Measurements from ENCODE around the gene MYH9. TPM values are rescaled to one million over a fixed set of nuclear protein-coding genes. Genes with fewer than 3 reads are reported as not detected.

The MYH9 gene
- total RNA-seq, 1 donor from 2014 or later, result 1,511 TPM

GRCh38 chr22:36369004-36369921, 18.5 kb downstream of the MYH9 start:
- no peak for DNase-seq (ENCODE audit: low read depth, low spot score)

GRCh38 chr22:36368359-36368983, 19.3 kb downstream of the MYH9 start:
- peak; percentile 81 for DNase-seq (ENCODE audit: low read depth, low spot score)

- DNase-seq (ENCODE audit: low read depth, low spot score), result no peak
Measured at GRCh38 chr22:36367479-36367878, 20.3 kb downstream of the MYH9 start.

GRCh38 chr22:36367066-36367465, 20.7 kb downstream of the MYH9 start:
- DNase-seq (ENCODE audit: low read depth, low spot score), result no peak

GRCh38 chr22:36366291-36366708, 21.5 kb downstream of the MYH9 start:
- DNase-seq (ENCODE audit: low read depth, low spot score), result no peak

GRCh38 chr22:36365020-36365411, 22.8 kb downstream of the MYH9 start:
- peak; percentile 90 for DNase-seq (ENCODE audit: low read depth, low spot score)

GRCh38 chr22:36364255-36365019, 23.3 kb downstream of the MYH9 start:
- no peak for DNase-seq (ENCODE audit: low read depth, low spot score)

GRCh38 chr22:36363349-36363981, 24.3 kb downstream of the MYH9 start:
- DNase-seq (ENCODE audit: low read depth, low spot score), result no peak

GRCh38 chr22:36362932-36363331, 24.8 kb downstream of the MYH9 start:
- DNase-seq (ENCODE audit: low read depth, low spot score), result no peak

GRCh38 chr22:36362075-36362474, 25.7 kb downstream of the MYH9 start:
- DNase-seq (ENCODE audit: low read depth, low spot score), result no peak

- DNase-seq (ENCODE audit: low read depth, low spot score), result no peak
Measured at GRCh38 chr22:36360871-36361383, 26.8 kb downstream of the MYH9 start.

- no peak for DNase-seq (ENCODE audit: low read depth, low spot score)
Measured at GRCh38 chr22:36360011-36360410, 27.8 kb downstream of the MYH9 start.

- no peak for DNase-seq (ENCODE audit: low read depth, low spot score)
Measured at GRCh38 chr22:36359470-36359996, 28.2 kb downstream of the MYH9 start.

GRCh38 chr22:36358533-36359469, 29.0 kb downstream of the MYH9 start:
- DNase-seq (ENCODE audit: low read depth, low spot score), result no peak

GRCh38 chr22:36356708-36357624, 30.8 kb downstream of the MYH9 start:
- no peak for DNase-seq (ENCODE audit: low read depth, low spot score)

GRCh38 chr22:36355894-36356293, 31.9 kb downstream of the MYH9 start:
- DNase-seq (ENCODE audit: low read depth, low spot score), result no peak

- DNase-seq (ENCODE audit: low read depth, low spot score), result no peak
Measured at GRCh38 chr22:36355362-36355761, 32.4 kb downstream of the MYH9 start.

GRCh38 chr22:36352803-36353507, 34.8 kb downstream of the MYH9 start:
- DNase-seq (ENCODE audit: low read depth, low spot score), result no peak
